Activated T-helper 1 cell treated with anti-CD3 and anti-CD28 coated beads, Interleukin-12 subunit alpha, Interleukin-12 subunit beta, Interleukin-2, Interleukin-4 antibody, amounts not matched to agents 30 ng/mL and 10 ng/mL and 1 ng/mL, durations not matched to agents 14 hours and 24 hours and 36 hours (primary cell): Measurements from ENCODE around the gene GPR35. TPM values are rescaled to one million over a fixed set of nuclear protein-coding genes. Genes with fewer than 3 reads are reported as not detected.
"Not testable (repeated sequence)": the region's sequence is repeated elsewhere in the genome, so short reads cannot be mapped to it uniquely, and the experiment has no call there.

Experiments
- DNase-seq: peaks from one replicate; pipeline ENCODE4 v3.0.0; 2021; ENCODE audit warnings: low spot score
- H3K27ac Mint-ChIP-seq: one replicate; pipeline ENCODE4 v1.8.0; 2021; ENCODE audit warnings: mild to moderate bottlenecking, mixed read lengths
- H3K27me3 Mint-ChIP-seq: one replicate; pipeline ENCODE4 v1.8.0; 2022; ENCODE audit warnings: mild to moderate bottlenecking, moderate library complexity, mixed read lengths; ENCODE audit not compliant: insufficient read depth
- H3K36me3 Mint-ChIP-seq: one replicate; pipeline ENCODE4 v1.8.0; 2021; ENCODE audit warnings: low read depth, mixed read lengths
- H3K4me1 Mint-ChIP-seq: one replicate; pipeline ENCODE4 v1.8.0; 2021; ENCODE audit warnings: low read depth, mixed read lengths
- H3K4me3 Mint-ChIP-seq: one replicate; pipeline ENCODE4 v1.8.0; 2021; ENCODE audit warnings: mild to moderate bottlenecking, moderate library complexity, mixed read lengths
- H3K9me3 Mint-ChIP-seq: one replicate; pipeline ENCODE4 v1.8.0; 2021; ENCODE audit warnings: mixed read lengths
- intact Hi-C: fragments of 100-400 bp; cut with micrococcal nuclease; formaldehyde crosslinking; loops from one replicate; pipeline ENCODE4 v1.15.1; 2024
- total RNA-seq: library from RNA; stranded (reverse); gene quantifications from 2 replicates; pipeline ENCODE4 v1.2.3, GENCODE V29; 2022

GPR35 gene
- total RNA-seq, 1 donor from 2014 or later: 7.6 TPM

- H3K4me3 Mint-ChIP-seq, H3K27ac Mint-ChIP-seq, H3K36me3 Mint-ChIP-seq, H3K9me3 Mint-ChIP-seq, H3K4me1 Mint-ChIP-seq, H3K27me3 Mint-ChIP-seq, intact Hi-C loops, DNase-seq: not testable (repeated sequence)
These were observed 53.6 kb downstream of the GPR35 start for GRCh38 chr2:240678909-240679308.

- DNase-seq, H3K36me3 Mint-ChIP-seq, H3K4me3 Mint-ChIP-seq, H3K9me3 Mint-ChIP-seq, H3K27me3 Mint-ChIP-seq, H3K27ac Mint-ChIP-seq, H3K4me1 Mint-ChIP-seq, intact Hi-C loops: not testable (repeated sequence)
These were observed 54.9 kb downstream of the GPR35 start for GRCh38 chr2:240680185-240680584.

Other genes with a start within 250 kb of the GPR35 start
- gene GPC1, start 189.8 kb upstream of the GPR35 start, total RNA-seq: 6.2 and 6.5 TPM in 2 replicates
- 21.9 and 25.2 TPM in 2 replicates for gene ANKMY1, start 67.5 kb upstream of the GPR35 start, total RNA-seq
- 8.6 and 10.7 TPM in 2 replicates for gene DUSP28, start 65.1 kb upstream of the GPR35 start, total RNA-seq
- 61.8 and 62.8 TPM in 2 replicates for gene RNPEPL1, start 57.0 kb upstream of the GPR35 start, total RNA-seq
- gene CAPN10, start 38.7 kb upstream of the GPR35 start, total RNA-seq: 49.8 and 55.4 TPM in 2 replicates
- gene AQP12B, start 57.4 kb downstream of the GPR35 start, total RNA-seq: not detected in 2 replicates
- not detected in 2 replicates for gene AQP12A, start 66.4 kb downstream of the GPR35 start, total RNA-seq
- gene KIF1A, start 194.7 kb downstream of the GPR35 start, total RNA-seq: 0.66 and 0.83 TPM in 2 replicates
- gene AGXT, start 243.3 kb downstream of the GPR35 start, total RNA-seq: not detected in 2 replicates